SKM-1 treated with dmso at 0.1 percent for 144 hours (cell line): ENCODE results near the gene SORT1.
"Not testable (repeated sequence)": the region's sequence is repeated elsewhere in the genome, so short reads cannot be mapped to it uniquely, and the experiment has no call there.

ENCODE experiments used
- DNase-seq: peaks from one replicate; lab custom pipeline; 2025; ENCODE audit not compliant: unreplicated experiment; lab: John Stamatoyannopoulos, UW

SORT1 gene

DNA sequence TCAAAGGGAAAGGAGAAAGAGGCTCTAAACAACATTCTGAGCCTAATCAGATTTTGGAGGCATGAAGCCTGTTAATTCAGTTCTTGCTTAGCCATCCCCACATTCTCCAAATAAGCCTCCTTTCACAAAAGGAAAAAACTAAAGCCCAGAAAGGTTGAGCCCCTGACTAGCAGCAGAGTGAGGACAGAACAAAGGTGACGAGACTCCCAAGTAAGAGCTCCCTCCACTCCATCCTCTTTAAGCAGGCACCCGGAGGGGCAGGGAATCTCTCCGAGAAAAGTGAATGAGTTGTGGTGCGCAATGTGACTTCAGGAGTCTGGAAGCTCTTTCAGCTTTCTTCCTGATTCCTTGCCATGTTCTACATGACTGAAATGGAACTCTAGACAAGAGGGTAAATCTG is 47.5 kb downstream of the SORT1 start:
- no peak for DNase-seq

GRCh38 chr1:109347511-109347910 is 50.2 kb downstream of the SORT1 start:
- DNase-seq = no peak

DNA sequence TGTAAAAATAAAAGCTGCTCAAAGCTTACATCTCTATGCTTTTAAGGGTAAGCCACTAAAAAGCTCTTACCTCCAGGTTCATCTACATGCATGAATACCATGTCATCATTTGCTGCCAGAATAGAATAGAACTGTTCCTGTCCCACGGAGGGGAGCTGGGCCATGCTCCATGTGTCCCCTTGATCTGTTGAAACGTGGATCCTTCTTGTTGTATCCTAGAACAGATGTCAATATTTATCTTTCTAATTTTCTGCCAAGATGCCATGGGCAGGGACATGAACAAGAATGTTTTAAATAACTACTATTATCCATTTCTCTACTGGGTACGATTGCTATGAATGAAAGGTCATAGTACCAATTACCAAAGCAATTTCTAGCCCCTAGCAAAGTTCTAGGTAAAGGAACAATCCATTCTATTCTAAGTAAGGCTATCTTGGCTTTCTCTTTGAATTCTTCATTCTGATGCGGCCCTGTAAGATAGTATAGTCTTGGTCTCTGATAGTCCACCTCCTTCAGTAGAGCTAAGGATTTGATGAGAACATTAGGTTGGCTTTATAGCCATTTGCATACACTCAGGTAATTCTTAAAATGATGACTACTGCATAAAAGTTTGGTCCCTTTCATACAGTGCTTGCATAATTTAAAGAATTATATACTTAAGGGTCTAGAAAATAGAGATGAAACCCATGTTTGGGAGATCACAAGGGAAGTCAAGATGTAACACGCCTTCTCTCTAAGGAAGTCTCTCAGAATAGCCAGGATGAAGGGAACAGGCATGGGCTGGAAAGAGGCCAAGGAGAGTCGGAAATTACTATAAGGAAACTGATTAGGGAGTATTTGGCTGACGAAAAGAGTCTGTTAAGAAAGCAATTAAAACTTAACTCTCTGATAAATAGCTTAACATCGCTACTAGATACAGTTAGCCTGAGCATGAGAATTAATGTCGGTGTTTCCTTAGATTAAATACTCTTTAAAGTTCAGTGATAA is 55.5 kb downstream of the SORT1 start:
- no peak for DNase-seq

GRCh38 chr1:109338608-109339007 is 59.1 kb downstream of the SORT1 start:
- DNase-seq = no peak

DNA sequence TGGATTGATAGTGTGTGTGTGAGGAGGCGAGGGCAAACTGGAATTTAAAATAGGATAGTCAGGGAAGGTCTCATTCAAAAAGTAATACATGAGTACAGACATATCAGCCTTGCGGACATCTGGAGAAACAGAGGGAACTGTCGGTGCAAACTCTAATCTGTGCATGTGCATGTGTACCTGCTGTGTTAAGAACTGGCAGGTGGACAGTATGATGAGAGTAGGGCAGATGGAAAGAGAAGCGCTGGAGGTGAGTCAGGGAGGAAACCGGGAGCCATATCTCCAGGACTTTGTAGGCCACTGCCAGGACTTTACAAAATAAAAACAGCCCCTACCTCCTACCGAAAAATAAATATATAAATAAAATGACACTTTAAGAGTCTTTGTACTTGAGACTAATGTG is 59.6 kb downstream of the SORT1 start:
- DNase-seq = no peak

GRCh38 chr1:109335091-109335490 is 62.6 kb downstream of the SORT1 start:
- DNase-seq = no peak

DNA sequence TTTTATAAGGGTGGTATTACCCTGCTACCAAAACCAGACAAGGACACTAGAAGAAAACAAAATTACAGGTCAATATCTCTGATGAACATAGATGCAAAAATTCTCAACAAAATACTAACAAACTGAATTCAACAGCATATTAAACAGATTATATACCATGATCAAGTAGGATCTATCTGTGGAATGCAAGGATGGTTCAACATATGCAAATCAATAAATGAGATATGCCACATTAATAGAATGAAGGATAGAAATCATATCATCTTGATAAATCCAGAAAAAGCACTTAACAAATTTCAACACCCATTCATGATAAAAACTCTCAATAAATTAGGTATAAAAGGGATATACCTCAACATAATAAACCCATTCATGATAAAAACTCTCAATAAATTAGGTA is 66.6 kb downstream of the SORT1 start:
- no peak for DNase-seq

- DNase-seq = no peak
Measured at GRCh38 chr1:109327285-109327684, 70.4 kb downstream of the SORT1 start.

DNA sequence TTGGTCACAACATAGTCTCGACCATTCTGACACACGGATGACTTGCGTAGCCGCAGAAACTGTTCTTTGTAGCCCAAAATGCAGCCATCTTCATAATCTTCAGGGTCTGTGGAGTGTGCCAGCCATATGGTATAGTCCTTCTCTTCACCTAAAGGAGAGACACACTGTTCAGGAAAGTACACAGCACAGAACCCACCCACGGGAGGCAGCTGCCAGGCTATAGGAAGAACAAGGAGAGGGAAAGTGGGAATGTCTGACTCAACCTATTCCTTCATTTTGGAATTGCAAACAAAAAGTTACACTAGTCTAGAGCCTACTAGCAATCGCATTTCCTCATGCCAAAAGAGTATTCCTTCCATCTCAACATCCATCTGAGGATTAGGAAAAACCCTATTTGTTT is 74.7 kb downstream of the SORT1 start:
- DNase-seq = no peak

DNA sequence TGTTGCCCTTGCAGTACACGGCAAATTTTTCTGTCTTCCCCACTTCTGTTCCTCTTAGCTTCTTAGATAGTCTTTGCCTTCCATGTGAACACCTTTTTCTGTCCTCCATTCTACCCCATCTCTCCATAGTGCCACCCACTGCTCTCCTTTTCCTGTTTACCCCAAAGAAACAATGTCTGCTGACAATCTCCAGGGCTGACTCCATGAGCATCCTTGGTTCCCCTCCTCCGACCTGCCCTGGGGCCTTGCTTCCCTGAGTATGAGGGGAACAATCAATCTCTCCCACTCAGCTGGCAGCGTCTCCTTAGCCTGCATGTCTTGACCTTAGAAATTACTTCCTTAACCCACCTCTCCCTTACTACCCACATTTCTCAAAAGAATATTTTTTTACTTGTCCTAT is 78.6 kb downstream of the SORT1 start:
- DNase-seq = no peak

DNA sequence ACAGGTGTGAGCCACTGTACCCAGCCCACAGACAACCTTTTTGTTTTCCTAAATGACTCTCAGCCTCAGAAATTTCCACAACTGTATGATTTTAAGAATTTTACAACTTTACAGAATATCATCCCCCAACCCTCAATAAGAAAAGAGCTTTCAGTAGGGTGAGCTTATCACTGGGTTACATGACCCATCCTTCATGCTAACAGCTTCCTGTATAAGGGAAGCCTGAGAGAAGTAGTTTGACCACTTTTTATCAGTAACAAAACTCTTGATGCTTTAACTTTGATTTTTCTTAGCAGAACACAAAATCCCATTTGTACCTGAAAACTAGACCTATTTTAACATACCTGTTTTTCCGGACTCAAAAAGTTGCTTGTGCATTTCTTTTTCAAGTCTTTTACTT is 81.2 kb downstream of the SORT1 start:
- no peak for DNase-seq

DNA sequence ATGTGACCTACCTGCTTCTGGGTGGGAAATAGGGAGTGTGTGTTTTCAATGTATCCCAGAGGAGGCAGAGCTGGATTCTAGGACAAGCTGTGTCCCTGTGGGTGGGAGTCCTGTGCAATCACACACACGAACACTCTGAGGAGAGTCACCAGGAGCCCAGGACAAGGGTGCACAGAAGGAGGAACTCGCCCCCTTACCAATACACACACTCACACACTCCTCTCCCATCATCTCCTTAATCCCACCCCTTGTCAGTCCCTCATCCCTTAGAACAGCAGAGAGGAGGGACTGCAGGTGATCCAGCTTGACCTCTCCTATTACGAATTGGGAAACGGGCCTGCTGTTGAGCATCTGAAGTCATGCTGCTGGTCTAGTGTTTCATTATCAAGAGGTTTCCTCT is 82.4 kb downstream of the SORT1 start:
- DNase-seq = no peak

- DNase-seq = no peak
Measured at GRCh38 chr1:109314795-109315194, 82.9 kb downstream of the SORT1 start.

GRCh38 chr1:109312978-109313775 is 84.5 kb downstream of the SORT1 start:
- DNase-seq = no peak

DNA sequence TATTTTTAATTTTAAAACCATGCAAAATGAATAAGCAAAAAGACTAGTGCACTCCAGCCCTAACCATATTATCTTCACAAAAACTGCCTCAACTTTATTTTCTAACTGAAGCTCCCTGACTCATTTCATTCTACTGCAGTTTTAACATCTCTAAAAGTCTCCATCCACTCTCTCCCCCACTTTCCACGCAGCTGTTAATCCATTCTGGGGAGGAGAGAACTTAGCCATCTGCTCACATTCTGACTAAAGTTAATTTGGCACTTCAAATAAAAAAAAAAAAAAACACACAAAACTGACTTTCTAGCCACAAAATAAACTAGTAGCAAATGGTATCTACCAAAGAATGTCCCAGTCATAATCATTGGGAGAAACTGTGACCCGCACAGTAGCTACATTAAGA is 85.5 kb downstream of the SORT1 start:
- no peak for DNase-seq

DNA sequence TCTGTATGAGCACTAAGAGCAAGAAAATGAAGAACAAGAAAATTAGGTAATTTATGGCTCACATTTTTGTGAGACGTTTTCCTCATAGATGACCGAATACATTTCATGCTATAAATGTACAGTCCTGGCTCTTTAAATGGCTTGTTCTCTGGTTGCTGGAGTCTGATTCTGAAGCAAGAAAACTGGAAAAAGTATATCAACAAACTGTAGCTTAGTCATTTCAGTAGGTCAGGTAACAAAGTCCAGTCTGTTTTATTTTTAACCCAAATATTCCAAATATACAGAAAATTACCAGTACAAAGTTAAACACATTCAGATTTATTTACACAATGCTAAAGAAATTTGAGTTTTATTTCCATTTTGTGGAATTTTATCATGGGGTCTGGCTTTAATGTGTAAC is 88.4 kb downstream of the SORT1 start:
- no peak for DNase-seq

DNA sequence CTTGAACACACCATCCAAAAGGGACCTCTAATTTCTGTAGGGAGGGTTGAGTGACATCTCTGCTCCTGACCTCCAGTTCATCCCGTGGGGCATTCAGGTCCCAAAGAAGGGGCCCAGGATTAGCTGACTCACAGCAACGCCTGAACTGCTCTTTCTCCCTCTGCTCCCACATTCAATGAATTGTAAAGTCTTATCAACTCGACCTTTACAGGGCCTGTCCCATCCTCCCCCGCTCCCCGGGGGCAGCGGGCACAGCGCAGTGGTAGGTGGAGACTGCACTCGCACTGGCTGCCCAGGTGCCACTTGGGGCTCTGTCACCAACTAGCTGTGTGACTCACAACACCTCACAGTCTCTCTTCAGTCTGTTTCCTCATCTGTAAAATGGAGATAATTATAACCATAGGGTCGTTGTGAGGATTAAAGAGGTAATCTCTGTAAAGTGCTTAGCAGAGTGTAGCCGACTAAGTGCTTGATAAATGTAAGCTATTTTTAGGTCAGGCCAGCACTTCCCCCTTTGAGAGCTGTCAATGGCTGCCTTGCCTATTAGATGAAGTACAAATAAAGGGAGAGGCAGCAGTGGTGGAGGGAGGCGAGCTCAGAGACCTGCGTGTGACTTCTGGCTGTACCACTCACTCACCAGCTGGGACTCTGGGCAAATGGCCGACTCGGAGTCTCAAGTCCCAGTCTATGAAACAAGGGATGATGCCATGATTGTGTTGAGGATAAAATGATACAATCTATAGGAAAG is 90.3 kb downstream of the SORT1 start:
- DNase-seq = peak; percentile 16

- DNase-seq = peak; percentile 44
Measured at GRCh38 chr1:109306832-109307273, 90.9 kb downstream of the SORT1 start, which contains the start of gene MYBPHL. Gene MYBPHL (minus strand): TSS chr1:109307011. CDS start chr1:109306991, 20 bp downstream.

DNA sequence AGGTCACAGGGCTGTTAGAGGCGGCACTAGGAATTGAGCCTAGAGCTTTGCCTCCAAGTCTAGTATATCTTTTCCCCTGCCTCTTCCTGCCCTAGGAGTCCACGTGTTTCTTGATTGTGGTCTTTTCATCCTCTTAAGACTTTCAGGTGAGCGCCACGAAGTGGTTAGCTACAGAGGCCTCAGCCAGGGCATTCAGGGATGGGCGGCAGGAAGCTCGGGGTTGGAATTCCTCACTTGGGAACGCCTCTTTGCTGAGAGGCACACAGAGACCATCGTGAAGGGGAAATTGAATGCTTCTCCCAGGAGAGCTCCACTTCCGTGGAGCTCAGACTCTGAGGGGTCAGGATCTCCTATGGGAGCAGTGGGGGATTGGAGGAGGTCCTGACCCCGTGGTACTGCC is 91.7 kb downstream of the SORT1 start:
- DNase-seq = not testable (repeated sequence)

DNA sequence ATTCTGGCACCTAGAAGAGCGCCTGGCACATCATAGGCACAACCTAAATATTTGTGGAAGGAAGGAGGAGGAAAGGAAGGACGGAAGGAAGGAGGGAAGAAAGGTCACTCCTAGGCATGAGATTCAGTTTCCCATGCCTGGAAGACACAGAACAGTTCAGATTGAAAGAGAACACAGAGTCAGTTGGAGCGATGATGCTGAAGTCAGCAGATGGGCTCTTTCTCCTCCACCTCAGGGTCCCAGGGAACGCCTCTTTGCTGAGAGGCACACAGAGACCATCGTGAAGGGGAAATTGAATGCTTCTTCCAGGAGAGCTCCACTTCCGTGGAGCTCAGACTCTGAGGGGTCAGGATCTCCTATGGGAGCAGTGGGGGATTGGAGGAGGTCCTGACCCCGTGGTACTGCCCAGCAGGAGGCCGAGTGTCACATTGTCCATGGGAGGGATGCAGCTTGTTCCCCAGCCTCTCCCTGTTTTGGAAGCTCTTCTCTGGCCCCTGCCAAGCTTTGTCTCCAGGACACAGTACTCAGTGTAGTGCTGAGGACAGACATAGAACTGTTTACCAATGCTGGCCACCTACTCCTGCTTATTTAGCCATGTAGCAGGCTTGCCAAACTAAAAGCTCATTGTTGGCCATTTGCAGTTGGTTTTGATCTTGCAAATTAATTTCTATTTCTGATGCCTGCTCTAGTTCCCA is 93.3 kb downstream of the SORT1 start:
- DNase-seq = no peak

DNA sequence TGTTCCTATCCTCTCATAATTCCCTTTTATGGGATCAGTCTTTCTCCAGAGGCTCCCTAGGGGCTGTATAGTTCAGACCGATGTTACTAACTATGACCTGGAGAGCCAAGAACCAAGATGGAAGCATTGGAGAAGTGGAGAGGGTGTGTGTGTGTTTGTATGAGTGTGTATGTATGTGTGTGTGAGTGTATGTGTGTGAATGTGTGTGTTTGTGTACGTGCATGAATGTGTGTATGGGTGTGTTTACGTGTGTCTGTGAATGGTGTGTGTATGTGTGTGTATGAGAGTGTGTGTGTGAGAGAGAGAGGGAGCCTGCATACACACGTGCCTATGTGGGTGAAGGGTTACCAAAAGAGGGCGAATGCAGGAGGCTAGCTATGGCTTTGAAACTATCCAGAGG is 95.8 kb downstream of the SORT1 start:
- DNase-seq = no peak
